ENCODE data around the gene TM4SF18. TPM values are rescaled to one million over a fixed set of nuclear protein-coding genes. Genes with fewer than 3 reads are reported as not detected.

The TM4SF18 gene
- polyA plus RNA-seq, 1 of the 3 experiments (the other 2 are of a cell fraction) = 0.30 TPM

DNA sequence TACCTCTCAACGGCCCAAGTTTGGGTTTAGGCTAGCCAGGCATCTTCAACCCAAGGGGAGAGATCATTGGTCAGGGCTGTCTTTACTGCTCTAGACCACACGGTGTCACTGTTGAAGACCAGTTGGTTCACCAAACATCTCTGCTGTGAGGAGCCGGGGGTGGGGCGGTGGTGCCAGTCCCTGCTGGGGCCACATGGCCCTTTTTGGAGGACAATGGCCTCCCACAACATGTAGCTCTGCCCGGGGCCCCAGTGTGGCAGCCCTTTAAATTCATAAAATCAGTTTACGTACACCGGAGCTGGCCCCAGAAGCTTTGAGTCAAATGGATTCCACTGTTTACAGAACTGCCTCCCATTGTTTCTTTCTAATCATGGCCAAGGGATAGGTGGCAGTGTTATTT lies 19.1 kb upstream of the TM4SF18 start (continued):
- TF ChIP-seq YY1 (IDR thresholded peaks at IDR 0.05; ENCODE audit: low read depth) (no peak), RAD21 (IDR thresholded peaks at IDR 0.05; ENCODE audit: low read length) (peak; percentile 69)

DNA sequence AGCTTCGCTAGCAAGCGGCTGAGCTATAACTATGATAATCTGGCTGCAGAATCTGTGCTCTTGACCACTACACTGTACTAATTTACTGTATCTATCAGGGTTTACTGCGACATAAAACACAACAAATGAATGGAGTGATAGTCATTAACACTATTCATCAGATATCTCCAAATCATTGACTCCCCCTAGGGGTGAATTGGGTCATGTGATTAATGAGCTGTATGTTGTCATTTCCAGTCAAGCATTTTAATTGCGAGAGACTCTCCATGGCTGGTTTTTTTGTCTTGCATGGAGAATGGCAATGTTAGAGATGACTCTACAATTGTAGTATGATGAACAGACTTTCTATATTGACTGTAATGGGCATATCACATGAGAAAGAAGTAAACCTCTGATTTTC lies 10.5 kb upstream of the TM4SF18 start:
- Histone ChIP-seq H3K9ac (no peak overlapping the region), H2AFZ (ENCODE audit: low read depth) (no peak overlapping the region), H3K27me3 (ENCODE audit: insufficient read depth) (no peaks in the 10 kb centered on the region), H3K9me2 (0 out of 2 replicates have a peak, but pooled peaks cover 5% of the 10 kb centered on the region), H3K36me3 (replicated peaks in 1 of 2; ENCODE audit: control insufficient read depth in 1 of 2, insufficient read depth in 2 of 2, low read length in 1 of 2) (no peaks in the 10 kb centered on the region), H3K4me1 (ENCODE audit: control insufficient read depth in 1 of 2, insufficient read depth in 2 of 2, low read depth in 1 of 2, low read length in 1 of 2) (peaks cover 0 to 26% of the 10 kb centered on the region in 2 experiments; a peak in 3 of 4 replicates), H3K4me2 (no peak overlapping the region), H3K79me2 (ENCODE audit: insufficient read depth) (no peaks in the 10 kb centered on the region), H3K9me3 (no peaks in the 10 kb centered on the region), H3K27ac (ENCODE audit: low read depth in 2 of 2, low read length in 1 of 2) (no peak overlapping the region), H3F3A (replicated peaks; ENCODE audit: insufficient read depth) (peaks cover 26% of the 10 kb centered on the region), H4K20me1 (ENCODE audit: insufficient read depth) (no peaks in the 10 kb centered on the region), H3K4me3 (ENCODE audit: low read depth in 2 of 2, low read length in 1 of 2) (no peak overlapping the region)
- ChIA-PET POLR2A (no interaction called here), CTCF (interaction anchor here (0.6 to 1.2 kb wide), 3 partner anchors 9 to 223 kb away, joined by 3 to 4 read pairs (median 4); no protein-coding TSS in a partner anchor)
- WGBS (ENCODE audit: low lambda C conversion rate) = 89% methylated on average over 4 of the region's 4 CpGs
- no peak for TF ChIP-seq FOXM1 (IDR thresholded peaks at IDR 0.05; ENCODE audit: low read depth)
- TF ChIP-seq, protein P1, sequence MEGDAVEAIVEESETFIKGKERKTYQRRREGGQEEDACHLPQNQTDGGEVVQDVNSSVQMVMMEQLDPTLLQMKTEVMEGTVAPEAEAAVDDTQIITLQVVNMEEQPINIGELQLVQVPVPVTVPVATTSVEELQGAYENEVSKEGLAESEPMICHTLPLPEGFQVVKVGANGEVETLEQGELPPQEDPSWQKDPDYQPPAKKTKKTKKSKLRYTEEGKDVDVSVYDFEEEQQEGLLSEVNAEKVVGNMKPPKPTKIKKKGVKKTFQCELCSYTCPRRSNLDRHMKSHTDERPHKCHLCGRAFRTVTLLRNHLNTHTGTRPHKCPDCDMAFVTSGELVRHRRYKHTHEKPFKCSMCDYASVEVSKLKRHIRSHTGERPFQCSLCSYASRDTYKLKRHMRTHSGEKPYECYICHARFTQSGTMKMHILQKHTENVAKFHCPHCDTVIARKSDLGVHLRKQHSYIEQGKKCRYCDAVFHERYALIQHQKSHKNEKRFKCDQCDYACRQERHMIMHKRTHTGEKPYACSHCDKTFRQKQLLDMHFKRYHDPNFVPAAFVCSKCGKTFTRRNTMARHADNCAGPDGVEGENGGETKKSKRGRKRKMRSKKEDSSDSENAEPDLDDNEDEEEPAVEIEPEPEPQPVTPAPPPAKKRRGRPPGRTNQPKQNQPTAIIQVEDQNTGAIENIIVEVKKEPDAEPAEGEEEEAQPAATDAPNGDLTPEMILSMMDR (IDR thresholded peaks at IDR 0.05) = peak; percentile 32; the same call in 1 of the 2 replicates
- peak; percentile 10 for DNase-seq

DNA sequence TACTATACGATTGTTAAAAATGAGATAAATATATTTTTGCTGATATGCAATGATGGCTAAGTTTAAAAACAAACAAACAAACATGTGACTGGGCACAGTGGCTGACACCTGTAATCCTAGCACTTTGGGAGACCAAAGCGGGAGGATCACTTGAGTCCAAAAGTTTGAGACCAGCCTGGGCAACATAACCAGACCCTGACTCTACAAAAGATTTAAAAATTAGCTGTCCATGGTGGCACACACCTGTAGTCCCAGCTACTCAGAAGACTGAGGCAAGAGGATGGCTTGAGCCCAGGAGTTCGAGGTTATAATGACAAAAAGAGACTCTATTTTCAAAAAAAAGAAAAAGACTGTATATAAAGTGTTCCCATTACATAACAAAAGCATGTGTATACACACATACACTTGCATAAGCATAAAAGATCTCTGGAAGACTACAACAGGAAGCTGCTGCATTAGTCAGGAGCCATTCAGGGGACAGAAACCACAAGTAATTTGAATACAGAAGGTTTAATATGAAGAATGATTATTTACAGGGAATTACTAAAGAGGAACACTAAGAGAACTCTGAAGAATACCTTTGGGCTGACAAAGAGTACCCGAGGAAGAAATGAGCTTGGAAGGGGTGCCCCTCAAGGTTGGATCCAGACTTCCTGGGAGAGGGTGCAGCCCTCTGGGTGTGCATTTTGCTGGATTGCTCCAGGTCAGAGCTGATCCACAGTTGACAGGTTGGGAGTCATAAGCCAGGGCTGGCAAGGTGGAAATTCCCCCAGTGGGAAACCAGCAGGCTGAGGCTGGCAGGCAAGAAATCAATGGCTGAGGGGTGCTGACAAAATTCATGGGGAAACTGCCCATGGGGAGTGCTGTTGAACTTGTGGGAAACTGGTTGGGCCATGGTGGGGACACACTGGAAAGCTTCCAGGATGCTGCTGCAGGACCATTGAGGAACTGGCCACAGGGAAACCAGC lies 9.3 kb upstream of the TM4SF18 start:
- H3K9ac ChIP-seq = 0 out of 2 replicates have a peak overlapping the region, but pooled peaks have one; percentile 9
- peak overlapping the region in 1 of 2 experiments; percentile 60; a peak in 2 of 4 replicates for H3K27ac ChIP-seq (ENCODE audit: low read depth in 2 of 2, low read length in 1 of 2)
- peaks cover 26% of the 10 kb centered on the region for H3F3A ChIP-seq (replicated peaks; ENCODE audit: insufficient read depth)
- no peaks in the 10 kb centered on the region for H3K79me2 ChIP-seq (ENCODE audit: insufficient read depth)
- TF ChIP-seq TCF12 (IDR thresholded peaks at IDR 0.05) (peak; percentile 42; the same call in 1 of the 2 replicates), ELF1 (IDR thresholded peaks at IDR 0.05) (0 out of 2 replicates have a peak, but pooled peaks have one; percentile 20), CHD2 (IDR thresholded peaks at IDR 0.05; ENCODE audit: low read length, partially characterized antibody) (no peak)
- TF ChIP-seq, protein P2, sequence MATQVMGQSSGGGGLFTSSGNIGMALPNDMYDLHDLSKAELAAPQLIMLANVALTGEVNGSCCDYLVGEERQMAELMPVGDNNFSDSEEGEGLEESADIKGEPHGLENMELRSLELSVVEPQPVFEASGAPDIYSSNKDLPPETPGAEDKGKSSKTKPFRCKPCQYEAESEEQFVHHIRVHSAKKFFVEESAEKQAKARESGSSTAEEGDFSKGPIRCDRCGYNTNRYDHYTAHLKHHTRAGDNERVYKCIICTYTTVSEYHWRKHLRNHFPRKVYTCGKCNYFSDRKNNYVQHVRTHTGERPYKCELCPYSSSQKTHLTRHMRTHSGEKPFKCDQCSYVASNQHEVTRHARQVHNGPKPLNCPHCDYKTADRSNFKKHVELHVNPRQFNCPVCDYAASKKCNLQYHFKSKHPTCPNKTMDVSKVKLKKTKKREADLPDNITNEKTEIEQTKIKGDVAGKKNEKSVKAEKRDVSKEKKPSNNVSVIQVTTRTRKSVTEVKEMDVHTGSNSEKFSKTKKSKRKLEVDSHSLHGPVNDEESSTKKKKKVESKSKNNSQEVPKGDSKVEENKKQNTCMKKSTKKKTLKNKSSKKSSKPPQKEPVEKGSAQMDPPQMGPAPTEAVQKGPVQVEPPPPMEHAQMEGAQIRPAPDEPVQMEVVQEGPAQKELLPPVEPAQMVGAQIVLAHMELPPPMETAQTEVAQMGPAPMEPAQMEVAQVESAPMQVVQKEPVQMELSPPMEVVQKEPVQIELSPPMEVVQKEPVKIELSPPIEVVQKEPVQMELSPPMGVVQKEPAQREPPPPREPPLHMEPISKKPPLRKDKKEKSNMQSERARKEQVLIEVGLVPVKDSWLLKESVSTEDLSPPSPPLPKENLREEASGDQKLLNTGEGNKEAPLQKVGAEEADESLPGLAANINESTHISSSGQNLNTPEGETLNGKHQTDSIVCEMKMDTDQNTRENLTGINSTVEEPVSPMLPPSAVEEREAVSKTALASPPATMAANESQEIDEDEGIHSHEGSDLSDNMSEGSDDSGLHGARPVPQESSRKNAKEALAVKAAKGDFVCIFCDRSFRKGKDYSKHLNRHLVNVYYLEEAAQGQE (IDR thresholded peaks at IDR 0.05; ENCODE audit: low read depth, low read length) = peak; percentile 76; the same call in 1 of the 2 replicates
- no peak overlapping the region; the same call in 1 of the 2 replicates for H2AFZ ChIP-seq (ENCODE audit: low read depth)
- no peaks in the 10 kb centered on the region for H4K20me1 ChIP-seq (ENCODE audit: insufficient read depth)
- H3K9me2 ChIP-seq = 0 out of 2 replicates have a peak, but pooled peaks cover 5% of the 10 kb centered on the region
- no peaks in the 10 kb centered on the region for H3K9me3 ChIP-seq
- H3K36me3 ChIP-seq (replicated peaks in 1 of 2; ENCODE audit: control insufficient read depth in 1 of 2, insufficient read depth in 2 of 2, low read length in 1 of 2) = no peaks in the 10 kb centered on the region
- 0 out of 2 replicates have a peak overlapping the region, but pooled peaks have one; percentile 49 for H3K4me2 ChIP-seq
- ChIA-PET CTCF (interaction anchor here (0.6 to 1.2 kb wide), 2 partner anchors 222 to 430 kb away, joined by 3 to 4 read pairs; no protein-coding TSS in a partner anchor), POLR2A (no interaction called here)
- H3K4me3 ChIP-seq (ENCODE audit: low read depth in 2 of 2, low read length in 1 of 2) = no peak overlapping the region
- peaks cover 0 to 26% of the 10 kb centered on the region in 2 experiments; a peak in 3 of 4 replicates for H3K4me1 ChIP-seq (ENCODE audit: control insufficient read depth in 1 of 2, insufficient read depth in 2 of 2, low read depth in 1 of 2, low read length in 1 of 2)
- no peak for DNase-seq
- no peaks in the 10 kb centered on the region for H3K27me3 ChIP-seq (ENCODE audit: insufficient read depth)
- WGBS (ENCODE audit: low lambda C conversion rate) = 71% methylated on average over 4 of the region's 4 CpGs
